C4-2B (cell line): ENCODE measurements around the gene P3H2.
A peak's percentile ranks its signal among the peaks of the same experiment; 100 is the strongest.

ENCODE experiments used
- H3K27ac ChIP-seq: fragments of 450-650 bp; 2 replicates; pipeline ENCODE4 v1.5.1; 2017
- CTCF ChIP-seq: fragments of 450-650 bp; conservative IDR thresholded peaks from 2 replicates; pipeline ENCODE4 v1.5.1; 2017; ENCODE audit warnings: mild to moderate bottlenecking
- ZFX ChIP-seq: fragments of 450-650 bp; IDR thresholded peaks from 2 replicates; pipeline ENCODE4 v1.6.1; 2017

Gene P3H2

GRCh38 chr3:189954733-189955665 is 165.7 kb downstream of the P3H2 start:
- no peak overlapping the region for H3K27ac ChIP-seq
- TF ChIP-seq CTCF: no peak
- no peak for TF ChIP-seq ZFX

GRCh38 chr3:189953551-189953950 is 167.1 kb downstream of the P3H2 start:
- no peak overlapping the region for H3K27ac ChIP-seq
- TF ChIP-seq ZFX (no peak), CTCF (no peak)

GRCh38 chr3:189952272-189952671 is 168.4 kb downstream of the P3H2 start:
- H3K27ac ChIP-seq: no peak overlapping the region
- TF ChIP-seq ZFX (no peak), CTCF (no peak)

GRCh38 chr3:189950258-189950657 is 170.4 kb downstream of the P3H2 start:
- peak overlapping the region; percentile 47; the same call in 1 of the 2 replicates for H3K27ac ChIP-seq
- TF ChIP-seq CTCF (peak; percentile 30), ZFX (no peak)

DNA sequence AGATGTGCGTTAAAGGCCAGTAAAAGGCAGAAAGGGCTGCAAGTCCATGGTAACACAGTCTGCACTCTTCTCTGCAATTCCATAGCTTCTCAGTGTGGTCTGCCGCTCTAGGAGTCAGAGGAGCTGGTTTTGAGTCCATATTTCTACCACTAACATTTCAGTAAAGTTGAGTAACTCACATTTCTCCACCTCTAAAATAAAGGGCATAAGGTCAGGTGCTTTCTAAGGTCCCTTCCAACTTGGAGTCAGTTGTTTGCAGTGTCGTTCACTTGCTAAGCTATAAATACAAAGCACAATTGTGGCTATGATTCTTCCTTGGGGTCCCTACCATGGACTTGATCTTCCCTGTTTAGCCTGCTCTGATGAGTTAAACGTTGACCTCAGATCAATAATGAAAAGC is 171.1 kb downstream of the P3H2 start:
- H3K27ac ChIP-seq: peak overlapping the region; percentile 47; the same call in 1 of the 2 replicates
- TF ChIP-seq ZFX (no peak), CTCF (no peak)

GRCh38 chr3:189948724-189949045 is 172.0 kb downstream of the P3H2 start:
- no peak overlapping the region for H3K27ac ChIP-seq
- TF ChIP-seq ZFX (no peak), CTCF (peak; percentile 37)

DNA sequence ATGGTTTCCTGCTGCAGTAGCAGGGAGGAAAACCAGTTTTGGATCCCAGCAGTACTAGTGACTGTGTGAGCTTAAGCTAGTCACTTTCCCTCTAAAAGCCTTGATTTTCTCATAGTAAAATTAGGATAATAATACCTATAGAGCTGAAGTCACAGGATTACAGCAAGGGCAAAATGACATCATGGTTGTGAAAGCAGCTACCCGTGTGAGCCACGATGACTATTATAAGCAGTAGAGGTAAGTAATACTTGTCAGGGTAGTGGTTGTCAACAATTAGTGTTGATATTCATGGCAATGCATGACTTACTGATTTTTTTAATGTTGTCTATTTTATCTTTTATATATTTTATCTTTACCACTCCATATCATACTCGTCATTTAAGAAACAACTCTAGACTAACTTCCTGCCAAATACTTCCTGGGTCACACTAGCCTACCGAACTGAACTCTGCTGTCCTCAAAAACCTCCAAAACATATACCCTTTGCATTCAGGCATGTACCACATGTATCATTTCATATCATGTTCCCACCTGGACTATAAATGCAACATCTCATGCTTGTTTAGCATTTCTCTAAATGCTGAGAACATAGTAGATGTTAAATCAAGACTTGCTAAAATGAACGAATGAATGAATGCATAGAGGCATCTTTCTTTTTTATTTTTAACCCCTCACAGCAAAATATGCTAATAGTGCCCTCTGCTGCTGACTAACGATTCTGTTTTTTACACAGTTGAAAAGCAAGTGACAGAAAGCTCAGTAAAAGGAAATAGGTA is 172.6 kb downstream of the P3H2 start:
- TF ChIP-seq ZFX: no peak
- TF ChIP-seq CTCF: peak; percentile 90
- H3K27ac ChIP-seq: no peak overlapping the region
